Stimulated activated naive CD4-positive, alpha-beta T cell (primary cell): ENCODE measurements around the gene PDE1C.

Experiments used
- DNase-seq, 6 experiments: peaks; one replicate each; lab custom pipeline; 2025; lab: John Stamatoyannopoulos, UW

PDE1C gene

DNA sequence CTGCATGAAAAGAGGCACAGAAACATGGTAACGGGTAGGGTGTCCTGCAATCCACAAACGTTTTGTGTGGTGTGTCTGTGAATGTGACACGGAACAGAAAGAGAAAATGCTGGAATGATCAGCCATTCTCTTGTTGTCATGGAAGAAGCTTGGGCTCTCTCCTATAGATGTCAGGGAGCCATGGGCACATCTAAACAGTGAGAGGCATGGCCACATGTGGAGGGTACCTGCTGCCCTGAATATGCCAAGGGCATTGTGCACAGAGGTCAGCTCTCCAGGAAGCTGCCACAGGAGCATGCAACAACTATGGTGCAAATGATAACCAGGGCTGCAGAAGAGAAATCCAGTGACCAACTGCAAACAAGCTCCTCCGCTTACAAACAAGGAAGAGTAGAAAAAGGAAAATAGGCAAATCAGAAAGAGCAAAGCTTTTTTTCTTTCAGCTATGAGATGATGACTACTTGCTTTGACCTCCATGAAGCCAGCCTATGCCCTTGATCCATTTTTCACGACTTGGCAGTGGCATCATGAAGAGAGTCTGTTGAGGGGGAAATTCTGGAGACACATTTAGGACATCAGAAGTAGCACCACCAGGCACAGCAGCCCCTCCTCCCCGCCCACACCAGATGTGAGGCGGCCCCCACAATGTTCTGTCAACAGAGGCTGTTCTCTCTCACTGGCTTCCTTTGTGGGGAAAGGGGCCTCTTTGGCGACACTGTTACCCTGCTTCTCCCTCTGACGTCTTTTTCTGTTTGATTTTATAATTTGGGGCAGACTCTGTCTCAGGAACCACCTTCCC lies 4.8 kb upstream of the PDE1C start:
- DNase-seq = no peak

DNA sequence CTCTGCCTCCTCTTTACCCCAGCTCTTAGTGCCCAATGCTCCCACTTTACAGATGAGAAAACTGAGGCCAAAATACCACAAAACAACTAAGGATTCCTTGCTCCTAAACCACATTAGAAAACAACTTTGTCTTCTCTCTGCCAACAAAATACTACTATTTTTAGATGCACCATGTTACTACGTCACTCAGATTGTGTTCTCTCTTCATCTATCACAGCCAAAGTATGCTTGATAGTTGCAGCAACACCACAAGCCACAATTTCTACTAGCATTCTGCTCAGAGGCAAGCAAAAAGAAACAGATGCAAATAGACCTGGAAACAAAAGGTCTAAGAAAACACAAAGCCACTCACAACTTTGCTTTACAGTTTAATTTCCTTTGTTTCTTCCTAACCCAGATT lies 3.3 kb upstream of the PDE1C start:
- DNase-seq = no peak

DNA sequence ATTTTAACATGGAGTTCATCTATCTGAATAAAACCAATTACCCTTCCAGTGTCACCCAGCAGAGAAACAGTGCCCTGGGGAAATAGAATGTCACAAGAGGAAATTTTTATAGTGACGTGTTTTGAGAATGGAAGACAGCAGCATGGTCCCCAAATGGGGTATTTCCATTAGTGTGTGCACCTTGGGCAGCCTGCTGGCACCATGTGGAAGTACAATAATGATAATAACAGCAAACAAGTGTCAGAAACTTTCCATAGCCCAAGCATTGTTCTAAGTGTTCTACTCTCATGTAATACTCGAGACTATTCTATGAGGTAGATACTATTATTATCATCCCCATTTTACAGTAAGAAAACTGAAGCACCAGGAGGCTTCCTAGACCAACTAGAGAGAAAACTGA lies 2.2 kb upstream of the PDE1C start:
- DNase-seq = no peak

DNA sequence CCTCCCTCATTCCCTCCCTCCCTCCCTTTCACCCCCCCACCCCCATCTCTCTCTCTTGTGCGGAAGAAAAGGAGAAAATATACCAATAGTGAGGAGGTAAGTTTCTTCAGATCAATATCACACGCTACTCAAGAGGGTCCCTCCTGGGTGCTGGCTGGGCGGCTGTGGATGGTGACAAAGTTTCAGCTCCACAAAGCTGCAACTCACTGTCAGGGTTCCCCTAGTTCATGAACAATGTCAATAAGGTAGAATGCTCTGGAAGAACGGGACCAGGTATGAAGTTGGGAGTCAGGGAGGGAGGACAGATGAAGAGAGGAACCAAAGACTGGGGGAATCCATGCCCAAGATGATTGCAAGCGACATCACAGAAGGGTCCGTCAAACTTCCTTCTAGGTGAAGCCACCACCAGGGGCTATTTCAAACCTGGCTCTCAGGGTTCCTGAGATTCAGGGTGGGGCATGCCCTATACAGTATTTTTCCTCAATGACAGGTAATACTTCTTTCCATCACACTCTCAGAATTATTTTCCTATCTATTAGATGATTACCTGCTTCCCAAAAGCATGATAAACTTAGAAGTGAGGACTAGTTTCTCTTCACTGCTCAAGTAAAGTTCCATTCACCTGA lies 1.4 kb upstream of the PDE1C start:
- DNase-seq = no peak

DNA sequence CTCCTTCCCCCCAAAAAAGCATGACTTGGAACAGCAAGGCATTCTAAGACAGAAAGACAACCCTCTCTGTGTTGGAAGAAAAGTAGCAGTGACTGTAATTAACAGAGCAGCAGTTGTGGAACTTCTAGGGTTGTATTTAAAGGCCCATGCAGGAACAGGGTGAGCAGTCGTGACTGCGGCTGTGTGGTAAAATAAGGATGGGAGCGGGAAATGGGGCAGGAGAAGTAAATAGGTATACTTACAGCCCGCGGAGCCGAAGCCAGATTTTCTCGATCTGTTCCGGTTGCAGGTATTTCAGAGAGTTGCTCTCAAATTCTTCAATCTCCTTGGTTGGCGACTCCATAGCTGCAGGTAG lies 179 bp downstream of the PDE1C start:
- DNase-seq = no peak

DNA sequence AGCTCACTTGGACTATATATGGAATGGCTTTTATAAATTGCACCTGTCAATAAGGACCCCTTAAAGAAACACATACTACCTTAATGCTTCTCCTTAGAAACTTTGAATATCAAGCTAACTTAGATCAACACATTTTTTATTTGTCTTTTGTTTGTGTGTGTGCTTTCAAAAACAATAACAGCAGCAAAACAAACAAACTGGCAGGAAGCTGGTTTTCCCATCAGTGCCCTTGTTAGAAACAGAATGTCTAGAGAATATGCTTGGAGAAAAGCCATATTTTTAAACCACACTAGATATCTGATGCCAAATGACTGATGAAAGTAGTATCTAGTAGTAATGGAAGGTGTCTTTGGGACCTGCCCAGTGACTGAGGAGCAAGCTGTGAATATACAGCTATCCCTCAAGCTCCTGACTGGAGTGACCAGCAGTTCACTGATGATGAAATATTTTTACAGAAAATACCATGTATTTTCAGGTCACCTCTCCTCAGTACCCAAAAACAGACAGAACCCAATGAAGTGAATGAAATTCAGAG lies 1.0 kb downstream of the PDE1C start:
- no peak for DNase-seq

DNA sequence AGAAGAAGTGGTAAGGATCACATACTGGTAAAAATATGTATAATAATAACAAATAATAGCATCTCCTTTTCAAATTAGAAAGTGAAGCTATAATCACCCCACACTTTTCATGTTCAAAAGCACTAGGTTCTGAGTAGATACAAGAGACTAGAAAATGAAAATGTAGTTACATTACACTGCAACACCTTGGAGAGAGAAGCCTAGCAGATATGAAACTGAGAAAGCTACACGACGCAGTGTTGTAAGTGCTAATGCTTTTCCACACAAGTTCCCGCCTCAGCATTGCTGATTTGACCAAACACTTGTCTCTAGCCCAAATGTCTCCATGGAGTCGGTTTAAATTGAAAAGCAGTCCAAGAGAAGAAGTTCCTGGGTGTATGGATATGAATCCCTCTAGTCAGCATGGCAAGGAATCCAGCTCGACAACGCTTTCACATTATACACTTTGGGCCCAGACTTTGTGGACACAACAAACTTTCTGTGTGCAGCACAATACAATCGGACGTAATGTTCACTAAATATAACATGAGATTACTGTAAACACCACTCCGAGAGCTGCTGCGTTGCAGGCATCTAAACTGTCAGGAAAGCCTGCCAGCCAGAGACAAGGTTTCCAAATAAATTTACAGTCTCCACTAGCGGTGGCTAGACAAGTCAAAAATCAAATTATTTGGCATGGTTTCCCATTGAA lies 1.7 kb downstream of the PDE1C start:
- no peak for DNase-seq

DNA sequence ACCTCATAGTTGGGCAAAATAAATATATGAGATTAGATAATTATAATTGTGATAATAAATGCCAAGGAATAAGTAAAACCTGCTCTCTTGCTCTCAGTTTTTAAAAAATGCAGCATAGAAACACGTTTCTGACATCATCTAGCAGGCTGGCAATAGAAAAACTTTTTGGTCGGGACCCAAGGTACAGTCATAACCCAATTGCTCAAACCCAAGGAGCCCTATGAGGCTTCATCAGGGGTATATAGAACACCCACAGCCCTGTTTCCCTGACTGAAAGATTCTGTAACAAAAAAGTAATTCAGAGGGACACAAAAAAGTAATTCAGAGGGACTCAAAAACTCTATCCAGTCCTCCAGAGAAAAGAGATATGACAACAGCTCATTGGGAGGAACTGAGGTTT lies 3.8 kb downstream of the PDE1C start:
- DNase-seq = no peak

DNA sequence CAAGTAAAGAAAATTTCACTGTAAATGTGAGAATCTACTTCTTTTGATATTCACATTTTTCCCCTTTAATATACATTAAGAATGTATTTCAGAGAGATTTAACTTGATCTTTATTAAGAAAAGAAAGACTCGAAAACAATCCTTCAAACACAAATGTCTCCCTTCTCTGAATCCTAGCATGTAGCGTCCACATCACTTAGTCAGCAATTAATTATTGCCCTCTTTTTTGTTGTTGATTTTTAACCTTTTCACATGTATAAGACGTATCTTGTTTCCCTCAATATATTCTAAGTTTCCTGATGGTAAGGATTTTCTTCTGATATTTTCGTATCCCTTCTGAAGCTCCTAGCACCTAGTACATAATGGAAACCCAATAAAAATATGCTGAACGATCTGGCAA lies 6.6 kb downstream of the PDE1C start:
- no peak for DNase-seq

DNA sequence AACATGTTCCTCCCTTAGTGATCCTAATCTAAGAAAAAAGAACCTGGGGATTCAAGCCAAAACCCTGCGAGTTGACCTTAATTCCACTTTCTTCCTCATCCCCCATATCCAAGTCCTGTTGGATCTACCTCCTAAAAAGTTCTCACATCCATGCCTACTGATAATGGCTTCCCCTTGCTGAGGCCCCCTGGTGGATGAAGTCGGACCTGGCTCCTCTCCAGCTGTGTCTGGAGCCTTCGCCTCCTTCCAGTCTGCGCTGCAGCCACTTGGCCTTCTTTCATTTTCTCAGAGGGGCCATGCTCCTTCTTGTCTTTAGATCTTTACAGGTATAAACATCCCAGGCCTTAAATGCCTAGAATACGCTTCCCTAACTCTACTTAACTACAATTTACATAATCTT lies 8.1 kb downstream of the PDE1C start:
- no peak for DNase-seq

DNA sequence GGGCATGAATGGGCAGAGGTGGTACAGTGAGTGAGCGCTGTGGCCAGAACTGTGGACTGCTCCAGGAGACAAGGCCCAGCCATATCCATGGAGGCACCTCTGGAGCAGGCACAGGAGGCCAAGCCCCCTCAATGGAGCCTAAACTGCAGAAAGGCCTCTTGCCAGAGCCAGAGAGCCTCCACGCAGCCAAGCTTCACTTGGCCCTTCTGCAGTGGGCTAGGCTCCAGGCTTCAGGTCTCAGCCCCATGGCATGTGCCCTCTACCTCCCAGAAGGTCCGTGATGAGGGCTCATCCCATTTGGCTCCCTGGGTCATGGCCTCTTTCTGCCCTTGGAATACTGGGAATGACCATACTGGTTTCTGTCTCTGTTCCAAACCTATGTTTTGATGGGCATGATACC lies 8.9 kb downstream of the PDE1C start:
- no peak for DNase-seq

DNA sequence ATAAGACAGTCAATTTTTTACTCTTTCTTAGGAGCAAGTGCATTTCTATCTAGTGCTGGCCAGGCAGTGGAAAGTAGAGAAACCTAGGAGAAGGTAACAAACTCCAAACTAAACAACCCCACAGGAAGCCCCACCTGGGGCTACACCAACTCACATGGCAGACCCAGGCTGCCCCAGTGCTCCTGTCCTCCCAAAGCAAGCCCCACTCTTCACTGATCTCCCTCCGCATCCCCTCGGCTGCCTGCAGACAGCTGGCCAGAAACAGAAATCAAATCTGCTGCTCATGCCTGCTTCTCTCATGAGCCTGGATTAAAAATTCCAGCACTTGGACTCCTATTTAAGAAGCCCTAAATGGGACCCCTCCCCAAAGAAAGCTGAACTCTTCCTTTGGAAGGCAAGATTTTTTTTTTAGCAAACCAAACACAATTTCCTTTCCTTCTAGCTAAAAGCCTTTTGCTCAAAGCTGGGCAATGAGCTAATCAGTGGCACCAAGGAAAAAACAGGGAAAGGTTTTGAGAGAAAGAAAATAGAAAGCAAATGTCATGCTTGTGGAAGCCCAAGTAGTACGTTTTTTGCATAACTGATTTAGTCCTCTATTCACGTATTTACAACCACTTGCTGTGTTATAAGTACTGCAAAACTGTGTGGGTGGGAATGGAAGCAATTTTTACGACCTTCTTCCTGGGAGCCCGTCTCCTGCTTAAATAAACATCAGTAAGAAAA lies 10.8 kb downstream of the PDE1C start:
- DNase-seq = no peak

DNA sequence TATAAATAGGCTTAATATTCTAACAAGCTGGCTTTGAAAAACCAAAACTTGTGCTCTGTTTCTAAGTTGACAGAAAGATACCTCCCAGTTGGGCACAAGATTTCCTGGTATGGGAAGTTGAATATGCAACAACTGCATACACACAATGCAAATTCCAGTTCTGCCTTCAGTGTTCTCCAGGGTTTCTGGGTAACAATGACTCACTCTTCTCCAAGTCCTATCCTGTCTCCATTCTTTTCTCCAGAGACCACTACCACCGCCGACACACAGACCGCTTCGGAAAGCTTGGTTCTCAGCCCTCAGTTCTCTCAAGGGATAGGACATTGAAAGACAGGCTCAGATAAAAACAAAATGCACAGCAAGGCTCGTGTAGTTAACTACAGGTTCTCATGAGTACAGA lies 12.2 kb downstream of the PDE1C start:
- DNase-seq = no peak

DNA sequence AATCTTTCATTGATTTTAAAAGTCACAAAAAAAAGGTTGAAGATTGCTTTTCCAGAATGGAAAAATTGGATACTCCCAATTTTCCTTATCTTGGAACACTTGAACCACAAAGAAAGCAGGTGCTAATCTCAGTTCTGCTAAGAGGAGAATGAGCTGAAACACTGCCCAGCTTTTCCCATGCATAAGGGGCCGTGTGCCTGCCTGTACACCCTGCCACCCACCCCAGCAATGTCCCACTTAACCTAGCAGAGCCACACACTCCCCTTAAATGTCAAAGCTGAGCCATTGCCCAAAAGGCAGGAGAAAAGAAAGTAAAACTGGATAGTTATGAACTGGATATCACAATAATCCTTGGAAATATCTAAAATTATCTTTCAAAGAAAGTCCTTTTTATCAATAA lies 13.4 kb downstream of the PDE1C start:
- no peak for DNase-seq

DNA sequence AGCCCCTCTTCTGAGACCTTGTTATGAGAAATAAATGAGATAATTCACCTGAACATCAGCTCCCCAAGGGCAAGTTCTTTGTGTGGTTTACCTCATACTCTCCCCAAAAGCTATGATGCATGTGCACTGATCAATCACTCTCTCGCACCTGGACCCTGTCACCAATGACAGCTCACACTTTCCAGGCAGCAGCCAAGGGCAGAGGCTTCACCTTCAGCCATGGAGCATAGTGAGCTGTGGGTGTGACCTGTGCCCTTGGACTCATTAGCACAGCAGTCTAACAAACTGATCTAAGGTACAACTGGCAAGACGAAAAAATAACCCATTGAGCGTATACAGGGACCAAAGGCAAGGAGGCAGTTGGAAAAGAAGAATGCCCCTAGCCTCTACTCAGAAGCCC lies 17.0 kb downstream of the PDE1C start:
- DNase-seq = no peak

DNA sequence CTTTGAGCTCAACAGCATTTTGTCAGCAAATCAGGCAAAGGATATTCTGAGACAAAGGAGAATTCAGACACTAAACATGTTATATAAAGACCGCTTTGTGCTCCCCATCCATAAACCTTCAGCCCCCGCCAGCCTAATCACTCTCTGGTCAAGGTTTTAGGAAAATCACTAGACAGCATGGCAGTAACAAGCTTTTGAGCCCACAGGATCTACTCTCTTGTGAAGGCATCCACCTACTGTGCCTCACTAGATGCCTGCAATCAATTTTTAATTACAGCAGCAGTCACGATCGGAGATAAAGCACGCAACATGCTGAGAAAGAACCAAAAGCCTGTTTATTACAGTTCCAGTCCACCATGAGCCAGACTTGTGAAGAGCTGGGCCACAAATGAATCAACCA lies 19.1 kb downstream of the PDE1C start:
- no peak for DNase-seq

DNA sequence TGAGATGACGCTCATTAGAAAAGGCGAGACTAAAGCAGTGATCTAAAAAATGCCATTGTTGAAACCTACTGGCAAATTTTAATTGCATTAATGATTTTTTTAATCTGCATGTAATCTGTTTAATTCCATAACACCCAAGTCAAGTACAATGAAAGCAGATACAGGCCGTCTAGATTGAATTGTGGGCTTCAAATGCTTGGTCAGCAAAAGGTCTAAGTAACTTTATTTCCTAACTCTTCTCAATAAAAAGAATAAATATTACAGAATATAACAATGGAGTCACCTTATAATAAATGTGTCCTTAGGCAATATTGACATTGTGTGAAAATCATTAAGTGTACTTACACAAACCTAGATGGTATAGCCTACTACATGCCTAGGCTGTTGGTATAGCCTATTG lies 20.6 kb downstream of the PDE1C start:
- DNase-seq = no peak

DNA sequence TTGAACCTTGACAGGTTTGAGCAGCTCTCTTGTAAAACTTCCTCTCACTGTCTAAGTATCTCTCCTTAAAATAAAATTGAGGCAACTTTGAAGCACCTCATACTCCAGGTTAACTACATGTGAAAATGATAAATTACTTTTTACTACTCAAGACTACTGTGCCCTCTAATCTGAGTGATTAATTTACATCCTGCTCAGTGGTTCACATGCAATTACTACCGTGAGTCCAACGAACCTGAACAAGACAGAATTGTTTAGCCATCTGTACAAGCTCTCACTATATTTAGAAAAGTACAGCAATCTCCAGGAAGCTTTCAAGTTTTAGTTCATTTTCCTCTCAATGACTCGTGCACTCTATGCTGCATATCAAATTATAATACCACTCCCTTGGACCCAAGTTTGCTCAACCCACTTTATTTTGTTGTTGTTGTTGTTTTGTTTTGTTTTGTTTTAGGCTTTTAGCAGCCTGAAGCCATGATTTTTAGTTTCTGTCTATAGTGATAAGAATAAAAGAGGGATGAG lies 21.2 kb downstream of the PDE1C start:
- DNase-seq = no peak

DNA sequence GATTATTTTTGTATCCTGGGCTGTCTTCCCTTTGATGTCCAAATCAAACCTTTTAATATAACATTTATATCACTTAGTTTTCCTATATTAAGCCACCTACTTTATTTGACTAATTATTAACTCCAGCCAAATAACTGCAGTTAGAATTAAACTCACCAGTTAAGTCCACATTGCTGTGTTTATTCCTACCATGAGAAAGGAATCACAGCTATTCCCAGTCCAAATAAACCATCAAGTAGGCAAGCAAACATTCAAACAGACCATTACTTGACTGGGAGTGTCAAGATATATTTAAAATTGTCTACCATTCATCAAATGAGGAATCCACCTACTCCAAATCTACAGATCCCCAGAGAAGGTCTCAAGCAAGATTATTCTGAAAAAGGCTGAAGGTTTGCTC lies 22.4 kb downstream of the PDE1C start:
- DNase-seq = no peak

DNA sequence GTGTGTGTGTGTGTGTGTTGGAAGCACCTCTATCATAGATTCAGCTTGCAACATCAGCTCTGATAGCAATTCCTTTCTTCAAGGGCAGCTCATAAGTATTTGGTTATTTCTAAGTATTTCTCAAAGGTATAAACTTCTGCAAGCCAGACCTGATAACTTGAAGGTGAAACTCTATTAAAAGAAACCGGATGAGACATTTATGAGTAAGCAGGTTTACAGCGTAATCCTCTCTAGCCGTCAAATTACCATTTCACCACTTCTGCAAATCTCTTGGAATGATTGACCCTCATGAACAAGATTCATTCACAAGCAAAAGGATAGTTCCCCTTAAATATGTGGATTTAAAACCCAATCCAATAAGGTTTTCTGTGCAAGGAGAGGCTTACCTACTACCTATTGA lies 23.1 kb downstream of the PDE1C start:
- no peak for DNase-seq

DNA sequence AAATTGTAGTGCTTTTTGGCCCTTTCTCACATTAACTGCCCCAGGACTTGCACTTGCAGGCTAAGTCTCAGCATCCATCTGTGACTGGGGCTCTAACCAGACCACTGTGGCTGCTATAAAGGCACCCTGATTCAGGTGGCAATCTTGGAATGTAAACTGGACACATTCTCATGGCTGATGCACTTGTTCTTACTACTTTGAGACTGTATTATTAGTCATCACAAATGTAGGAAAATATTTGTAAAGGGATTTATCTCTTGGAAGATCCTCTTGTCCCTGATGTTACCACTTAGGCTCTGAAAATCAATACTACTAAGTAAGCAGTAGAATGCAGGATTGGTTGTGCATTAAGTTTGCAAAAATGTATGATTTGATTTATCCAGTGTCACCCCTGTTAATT lies 25.0 kb downstream of the PDE1C start:
- DNase-seq = no peak

DNA sequence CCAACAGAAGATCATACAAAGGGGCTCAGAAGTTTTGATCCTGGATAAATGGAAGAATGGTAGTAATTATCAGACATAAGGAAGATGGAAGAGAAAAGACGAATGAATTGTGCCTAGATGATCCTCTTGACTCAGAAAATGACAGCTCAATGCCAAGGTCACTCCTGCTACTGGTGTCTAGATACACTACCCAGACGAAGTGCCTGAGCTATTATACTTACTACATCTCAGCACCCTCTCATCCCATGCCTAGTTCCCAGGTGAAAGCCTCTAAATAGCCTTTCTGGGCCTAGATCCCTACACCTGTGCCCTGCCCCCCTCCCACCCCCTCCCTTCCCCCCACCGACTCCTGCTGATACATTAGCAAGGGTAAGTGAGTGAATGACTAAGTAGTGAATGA lies 25.5 kb downstream of the PDE1C start:
- DNase-seq = no peak
